TTC549 (cell line): ENCODE data around the gene PAQR7.
A peak's percentile ranks its signal among the peaks of the same experiment; 100 is the strongest.

ENCODE experiments used
- FAIRE-seq: peaks from 2 replicates; lab custom pipeline; 2012; peaks lifted over from hg19 to GRCh38; lab: Jason Lieb, UNC

Gene PAQR7

GRCh38 chr1:25900219-25900618, 24.7 kb upstream of the PAQR7 start:
- no peak for FAIRE-seq

GRCh38 chr1:25899792-25900191, 24.3 kb upstream of the PAQR7 start:
- no peak for FAIRE-seq

GRCh38 chr1:25898223-25899015, 22.9 kb upstream of the PAQR7 start:
- no peak for FAIRE-seq

GRCh38 chr1:25897754-25898153, 22.2 kb upstream of the PAQR7 start:
- FAIRE-seq = no peak

GRCh38 chr1:25896266-25896665, 20.8 kb upstream of the PAQR7 start:
- no peak for FAIRE-seq

GRCh38 chr1:25895365-25895990, 20.0 kb upstream of the PAQR7 start:
- FAIRE-seq = peak; percentile 78

- peak; percentile 25 for FAIRE-seq
These were observed 17.6 kb upstream of the PAQR7 start for GRCh38 chr1:25893116-25893515.

GRCh38 chr1:25891606-25892005, 16.1 kb upstream of the PAQR7 start:
- FAIRE-seq = no peak

- FAIRE-seq = no peak
These were observed 14.9 kb upstream of the PAQR7 start for GRCh38 chr1:25890239-25891034.

GRCh38 chr1:25889470-25889869, 14.0 kb upstream of the PAQR7 start:
- FAIRE-seq = no peak

GRCh38 chr1:25888426-25888987, 13.0 kb upstream of the PAQR7 start:
- no peak for FAIRE-seq

- no peak for FAIRE-seq
These were observed 10.1 kb upstream of the PAQR7 start for GRCh38 chr1:25885602-25886001.

- no peak for FAIRE-seq
These were observed 5.8 kb upstream of the PAQR7 start for GRCh38 chr1:25881266-25881665.

GRCh38 chr1:25880518-25880917, 5.0 kb upstream of the PAQR7 start:
- FAIRE-seq = no peak

- no peak for FAIRE-seq
These were observed 4.2 kb upstream of the PAQR7 start for GRCh38 chr1:25879675-25880074.

GRCh38 chr1:25878690-25879089, 3.2 kb upstream of the PAQR7 start:
- no peak for FAIRE-seq

- FAIRE-seq = no peak
These were observed 1.6 kb upstream of the PAQR7 start for GRCh38 chr1:25877155-25877554.

- no peak for FAIRE-seq
These were observed 1.2 kb upstream of the PAQR7 start for GRCh38 chr1:25876693-25877077.

GRCh38 chr1:25875856-25876692, 566 bp upstream of the PAQR7 start:
- FAIRE-seq = no peak

GRCh38 chr1:25874635-25875153, 814 bp downstream of the PAQR7 start:
- no peak for FAIRE-seq

GRCh38 chr1:25874209-25874608, 1.3 kb downstream of the PAQR7 start:
- FAIRE-seq = no peak

- no peak for FAIRE-seq
These were observed 2.4 kb downstream of the PAQR7 start for GRCh38 chr1:25873120-25873519.
